ENCODE measurements around the gene FNDC5. TPM values are rescaled to one million over a fixed set of nuclear protein-coding genes. Genes with fewer than 3 reads are reported as not detected.

The FNDC5 gene
- total RNA-seq (not detected), total RNA-seq (0 to 0.61 (median 0) reads per million in 29 experiments)
- 0.13 TPM for total RNA-seq (2013)

GRCh38 chr1:32870615-32871363 is at the start of gene FNDC5:
TSS of gene FNDC5 (minus strand) at chr1:32870912.
- Mint-ChIP-seq H3K4me3 (peak within 1 kb of the TSS; percentile 60 to 68 (median 66)), H3K4me1 (peaks cover 13 to 24% (median 23%) of the 10 kb centered on the region in 3 donors), H3K27ac (no peak within 1 kb of the TSS), H3K36me3 (peaks cover 27% of the 10 kb centered on the region), H3K27me3 (peaks cover 43 to 60% of the 10 kb centered on the region in 2 donors), H3K9me3 (no peaks in the 10 kb centered on the region)
- POLR2A ChIA-PET = no interaction called here
- CTCF ChIA-PET = interaction anchor here in 1 of 2 donors (0.6 to 1.6 kb wide), 2 partner anchors 158 to 351 kb away, joined by 3 to 11 read pairs; no protein-coding TSS in a partner anchor
- no peaks in the 10 kb centered on the region for H3K36me3 ChIP-seq (ENCODE audit: control insufficient read depth in 2 of 2, extremely low read depth in 1 of 2, insufficient read depth in 1 of 2, low read length in 1 of 2)
- H3K9me3 ChIP-seq = no peaks in the 10 kb centered on the region
- DNase-seq (no peak), ATAC-seq (replicated peaks in 1 of 4) (peak in 3 of 4 experiments; percentile 24 to 45 (median 43))
- H3K4me1 ChIP-seq (ENCODE audit: control insufficient read depth in 1 of 2, extremely low read depth in 1 of 2, insufficient read depth in 2 of 2, low read length in 2 of 2) = peaks cover 0 to 25% of the 10 kb centered on the region in 2 experiments
- WGBS (ENCODE audit: insufficient coverage) = 3% methylated on average over 96 of the region's 99 CpGs
- no peak within 1 kb of the TSS for H3K27ac ChIP-seq (ENCODE audit: low read length)
- peaks cover 3 to 60% of the 10 kb centered on the region in 2 experiments for H3K27me3 ChIP-seq (replicated peaks in 1 of 2; ENCODE audit: control insufficient read depth in 2 of 2, extremely low read depth in 1 of 2, insufficient read depth in 2 of 2, low read length in 1 of 2)
- peak within 1 kb of the TSS in 1 of 2 donors; percentile 17 for H3K4me3 ChIP-seq (ENCODE audit: control insufficient read depth in 1 of 2, extremely low read depth in 1 of 2, low read length in 1 of 2)

- Mint-ChIP-seq H3K9me3 (no peaks in the 10 kb centered on the region), H3K36me3 (no peaks in the 10 kb centered on the region), H3K4me1 (peaks cover 11 to 22% (median 18%) of the 10 kb centered on the region in 3 donors), H3K4me3 (no peak overlapping the region), H3K27me3 (peaks cover 63 to 73% of the 10 kb centered on the region in 2 donors), H3K27ac (no peak overlapping the region)
- Histone ChIP-seq H3K27me3 (replicated peaks in 1 of 2; ENCODE audit: control insufficient read depth in 2 of 2, extremely low read depth in 1 of 2, insufficient read depth in 2 of 2, low read length in 1 of 2) (peaks cover 16 to 66% of the 10 kb centered on the region in 2 experiments), H3K4me1 (ENCODE audit: control insufficient read depth in 1 of 2, extremely low read depth in 1 of 2, insufficient read depth in 2 of 2, low read length in 2 of 2) (peaks cover 0 to 11% of the 10 kb centered on the region in 2 experiments), H3K4me3 (ENCODE audit: control insufficient read depth in 1 of 2, extremely low read depth in 1 of 2, low read length in 1 of 2) (no peak overlapping the region), H3K36me3 (ENCODE audit: control insufficient read depth in 2 of 2, extremely low read depth in 1 of 2, insufficient read depth in 1 of 2, low read length in 1 of 2) (no peaks in the 10 kb centered on the region), H3K27ac (ENCODE audit: low read length) (no peak overlapping the region), H3K9me3 (no peaks in the 10 kb centered on the region)
- DNase-seq (no peak), ATAC-seq (replicated peaks in 1 of 4) (no peak)
- CTCF ChIA-PET = interaction anchor here (0.5 to 1.2 kb wide), 2 partner anchors 13 to 130 kb away, joined by 3 to 4 read pairs; no protein-coding TSS in a partner anchor
- 85% methylated on average over 6 of the region's 11 CpGs for WGBS (ENCODE audit: insufficient coverage)
- POLR2A ChIA-PET = interaction anchor here in 1 of 2 donors (0.5 kb wide), 1 partner anchor 256 kb away, joined by 4 read pairs; no protein-coding TSS in a partner anchor
These were observed 49.4 kb upstream of the FNDC5 start for GRCh38 chr1:32919811-32920733.

GRCh38 chr1:32918179-32918578 is 47.5 kb upstream of the FNDC5 start:
- ATAC-seq (replicated peaks in 1 of 4) (no peak), DNase-seq (no peak)
- Histone ChIP-seq H3K36me3 (ENCODE audit: control insufficient read depth in 2 of 2, extremely low read depth in 1 of 2, insufficient read depth in 1 of 2, low read length in 1 of 2) (no peaks in the 10 kb centered on the region), H3K27ac (ENCODE audit: low read length) (no peak overlapping the region), H3K27me3 (replicated peaks in 1 of 2; ENCODE audit: control insufficient read depth in 2 of 2, extremely low read depth in 1 of 2, insufficient read depth in 2 of 2, low read length in 1 of 2) (peaks cover 13 to 48% of the 10 kb centered on the region in 2 experiments), H3K9me3 (no peaks in the 10 kb centered on the region), H3K4me1 (ENCODE audit: control insufficient read depth in 1 of 2, extremely low read depth in 1 of 2, insufficient read depth in 2 of 2, low read length in 2 of 2) (peaks cover 0 to 5% of the 10 kb centered on the region in 2 experiments), H3K4me3 (ENCODE audit: control insufficient read depth in 1 of 2, extremely low read depth in 1 of 2, low read length in 1 of 2) (no peak overlapping the region)
- H3K4me3 Mint-ChIP-seq = no peak overlapping the region
- peaks cover 5 to 7% (median 6%) of the 10 kb centered on the region in 3 donors for H3K4me1 Mint-ChIP-seq
- no peaks in the 10 kb centered on the region for H3K9me3 Mint-ChIP-seq
- H3K27ac Mint-ChIP-seq = no peak overlapping the region
- POLR2A ChIA-PET = no interaction called here
- WGBS (ENCODE audit: insufficient coverage) = no CpG with 5 or more reads among the region's 1 CpG
- H3K36me3 Mint-ChIP-seq = no peaks in the 10 kb centered on the region
- CTCF ChIA-PET = interaction anchor here (0.6 to 0.7 kb wide), 2 partner anchors 15 to 405 kb away, joined by 5 to 7 read pairs; no protein-coding TSS in a partner anchor
- H3K27me3 Mint-ChIP-seq = peaks cover 47 to 56% of the 10 kb centered on the region in 2 donors

- no CpG with 5 or more reads among the region's 7 CpGs for WGBS (ENCODE audit: insufficient coverage)
- no peaks in the 10 kb centered on the region for H3K9me3 Mint-ChIP-seq
- Histone ChIP-seq H3K9me3 (no peaks in the 10 kb centered on the region), H3K27ac (ENCODE audit: low read length) (no peak overlapping the region), H3K27me3 (replicated peaks in 1 of 2; ENCODE audit: control insufficient read depth in 2 of 2, extremely low read depth in 1 of 2, insufficient read depth in 2 of 2, low read length in 1 of 2) (peaks cover 13 to 42% of the 10 kb centered on the region in 2 experiments), H3K4me1 (ENCODE audit: control insufficient read depth in 1 of 2, extremely low read depth in 1 of 2, insufficient read depth in 2 of 2, low read length in 2 of 2) (peaks cover 0 to 5% of the 10 kb centered on the region in 2 experiments), H3K4me3 (ENCODE audit: control insufficient read depth in 1 of 2, extremely low read depth in 1 of 2, low read length in 1 of 2) (no peak overlapping the region), H3K36me3 (ENCODE audit: control insufficient read depth in 2 of 2, extremely low read depth in 1 of 2, insufficient read depth in 1 of 2, low read length in 1 of 2) (no peaks in the 10 kb centered on the region)
- DNase-seq = no peak
- H3K27ac Mint-ChIP-seq = no peak overlapping the region
- no peak for ATAC-seq (replicated peaks in 1 of 4)
- POLR2A ChIA-PET = no interaction called here
- H3K36me3 Mint-ChIP-seq = no peaks in the 10 kb centered on the region
- peaks cover 5 to 7% (median 6%) of the 10 kb centered on the region in 3 donors for H3K4me1 Mint-ChIP-seq
- CTCF ChIA-PET = no interaction called here
- H3K27me3 Mint-ChIP-seq = peaks cover 40 to 49% of the 10 kb centered on the region in 2 donors
- no peak overlapping the region for H3K4me3 Mint-ChIP-seq
These were observed 46.8 kb upstream of the FNDC5 start for GRCh38 chr1:32917521-32917920.

- POLR2A ChIA-PET = interaction anchor here in 1 of 2 donors (0.7 kb wide), 1 partner anchor 42 kb away, joined by 3 read pairs; no protein-coding TSS in a partner anchor
- Histone ChIP-seq H3K4me3 (ENCODE audit: control insufficient read depth in 1 of 2, extremely low read depth in 1 of 2, low read length in 1 of 2) (no peak overlapping the region), H3K9me3 (no peaks in the 10 kb centered on the region), H3K27ac (ENCODE audit: low read length) (no peak overlapping the region), H3K36me3 (ENCODE audit: control insufficient read depth in 2 of 2, extremely low read depth in 1 of 2, insufficient read depth in 1 of 2, low read length in 1 of 2) (no peaks in the 10 kb centered on the region), H3K4me1 (ENCODE audit: control insufficient read depth in 1 of 2, extremely low read depth in 1 of 2, insufficient read depth in 2 of 2, low read length in 2 of 2) (peaks cover 0 to 5% of the 10 kb centered on the region in 2 experiments), H3K27me3 (replicated peaks in 1 of 2; ENCODE audit: control insufficient read depth in 2 of 2, extremely low read depth in 1 of 2, insufficient read depth in 2 of 2, low read length in 1 of 2) (peaks cover 13 to 28% of the 10 kb centered on the region in 2 experiments)
- ATAC-seq (replicated peaks in 1 of 4) = no peak
- DNase-seq = no peak
- Mint-ChIP-seq H3K4me3 (no peak overlapping the region), H3K27ac (no peak overlapping the region), H3K36me3 (no peaks in the 10 kb centered on the region), H3K9me3 (no peaks in the 10 kb centered on the region), H3K4me1 (peaks cover 5 to 7% (median 6%) of the 10 kb centered on the region in 3 donors), H3K27me3 (peaks cover 26 to 35% of the 10 kb centered on the region in 2 donors)
- 95% methylated on average over 4 of the region's 12 CpGs for WGBS (ENCODE audit: insufficient coverage)
- CTCF ChIA-PET = interaction anchor here in 1 of 2 donors (0.8 kb wide), 1 partner anchor 17 kb away, joined by 3 read pairs; no protein-coding TSS in a partner anchor
These were observed 45.3 kb upstream of the FNDC5 start for GRCh38 chr1:32915766-32916706.
